IPS DF 19.7 (cell line): ENCODE results near the gene CHDH.

ENCODE experiments used
- DNase-seq: peaks from one replicate; pipeline ENCODE4 v3.0.0-alpha.2; 2013; ENCODE audit warnings: low read depth, low spot score

Gene CHDH

GRCh38 chr3:53846134-53846850 is at the start of gene CHDH, which contains the start of gene IL17RB:
Gene CHDH, minus strand, starts transcription at chr3:53846419. Its CDS starts 22,411 bp downstream, at chr3:53824008.
Gene IL17RB, plus strand, starts transcription at chr3:53846568. Its CDS starts 21 bp downstream, at chr3:53846589.
- DNase-seq, result no peak

- no peak for DNase-seq
These were observed 46.0 kb upstream of the CHDH start for GRCh38 chr3:53892286-53892637.

- DNase-seq, result peak; percentile 98
These were observed 45.5 kb upstream of the CHDH start, which contains the start of gene SELENOK for GRCh38 chr3:53891497-53892285. Gene SELENOK, minus strand, starts transcription at chr3:53891859.

- DNase-seq, result no peak
These were observed 44.7 kb upstream of the CHDH start for GRCh38 chr3:53890726-53891475.

- no peak for DNase-seq
These were observed 42.0 kb upstream of the CHDH start for GRCh38 chr3:53888232-53888631.

- DNase-seq, result no peak
These were observed 41.2 kb upstream of the CHDH start for GRCh38 chr3:53887446-53887845.

GRCh38 chr3:53885239-53885638 is 39.0 kb upstream of the CHDH start:
- no peak for DNase-seq

- DNase-seq, result no peak
These were observed 38.4 kb upstream of the CHDH start for GRCh38 chr3:53884623-53885022.

- DNase-seq, result no peak
These were observed 36.8 kb upstream of the CHDH start for GRCh38 chr3:53883008-53883407.

- peak; percentile 61 for DNase-seq
These were observed 35.7 kb upstream of the CHDH start, which contains the start of gene ACTR8 for GRCh38 chr3:53881691-53882593. Gene ACTR8, minus strand, starts transcription at chr3:53882152. Its CDS starts 51 bp downstream, at chr3:53882101.

- DNase-seq, result no peak
These were observed 34.5 kb upstream of the CHDH start for GRCh38 chr3:53880396-53881345.

GRCh38 chr3:53865732-53866499 is 19.7 kb upstream of the CHDH start:
- no peak for DNase-seq

- DNase-seq, result no peak
These were observed 16.9 kb upstream of the CHDH start for GRCh38 chr3:53863145-53863544.

- no peak for DNase-seq
These were observed 16.0 kb upstream of the CHDH start for GRCh38 chr3:53862241-53862640.

GRCh38 chr3:53860196-53860595 is 14.0 kb upstream of the CHDH start:
- no peak for DNase-seq

GRCh38 chr3:53859178-53859577 is 13.0 kb upstream of the CHDH start:
- no peak for DNase-seq

- no peak for DNase-seq
These were observed 12.0 kb upstream of the CHDH start for GRCh38 chr3:53858096-53858741.

GRCh38 chr3:53856964-53857363 is 10.7 kb upstream of the CHDH start:
- DNase-seq, result no peak

- no peak for DNase-seq
These were observed 4.7 kb upstream of the CHDH start for GRCh38 chr3:53850895-53851294.
